Transverse colon (tissue), 4 donors: ENCODE data around the gene IGFBP1.

Experiments
- CTCF ChIP-seq, 5 experiments: fragments of 200-600 bp in 3 of 5; fragments of 450-650 bp in 2 of 5; sonication (generic) in 3 of 5; IDR thresholded peaks; 1 replicate in 2 of 5; 2 replicates in 3 of 5; pipeline ENCODE4 v1.5.1; 2016 to 2017; ENCODE audit warnings: antibody characterized with exemption in 5 of 5, inconsistent platforms in 3 of 5, mild to moderate bottlenecking in 2 of 5, moderate library complexity in 1 of 5
- EP300 ChIP-seq: sonication (generic); formaldehyde crosslinking; IDR thresholded peaks from one replicate; pipeline ENCODE4 v1.6.1; 2017; ENCODE audit warnings: antibody characterized with exemption, low read depth
- POLR2A ChIP-seq: fragments of 450-650 bp; IDR thresholded peaks from one replicate; pipeline ENCODE4 v1.6.1; 2016; ENCODE audit warnings: antibody characterized with exemption, mild to moderate bottlenecking, moderate library complexity
- POLR2AphosphoS5 ChIP-seq, 3 donors: sonication (generic); formaldehyde crosslinking; IDR thresholded peaks; one replicate each; pipeline ENCODE4 v1.6.1; 2016; ENCODE audit warnings: antibody characterized with exemption in 3 of 3

- TF ChIP-seq CTCF (IDR thresholded peaks at IDR 0.05) (no peak), POLR2A (no peak), POLR2AphosphoS5 (IDR thresholded peaks at IDR 0.05) (no peak), EP300 (no peak)
Measured at GRCh38 chr7:45882465-45882810, 5.8 kb upstream of the IGFBP1 start.
